GM10248 (cell line): Measurements from ENCODE around the gene OBSCN.

Experiments used
- CTCF ChIA-PET: fragments of 300-600 bp; sonication (Branson Sonifier 250); formaldehyde crosslinking; extraction: SDS; loops from one replicate; lab custom pipeline; 2021; ENCODE audit warnings: antibody characterized with exemption; lab: Yijun Ruan, JAX
- POLR2A ChIA-PET: fragments of 350-650 bp; sonication (Branson Sonifier 250); formaldehyde crosslinking; extraction: SDS; loops from one replicate; lab custom pipeline; 2020; ENCODE audit warnings: antibody characterized with exemption; lab: Yijun Ruan, JAX
- DNase-seq: peaks from one replicate; pipeline ENCODE4 v3.0.0; 2012; ENCODE audit errors: extremely low spot score
- CTCF ChIP-seq: IDR thresholded peaks from 2 replicates; pipeline ENCODE4 v1.5.1; 2012; ENCODE audit warnings: mild to moderate bottlenecking, low read depth; ENCODE audit errors: extremely low read depth, missing control alignments, control extremely low read depth

Gene OBSCN

DNA sequence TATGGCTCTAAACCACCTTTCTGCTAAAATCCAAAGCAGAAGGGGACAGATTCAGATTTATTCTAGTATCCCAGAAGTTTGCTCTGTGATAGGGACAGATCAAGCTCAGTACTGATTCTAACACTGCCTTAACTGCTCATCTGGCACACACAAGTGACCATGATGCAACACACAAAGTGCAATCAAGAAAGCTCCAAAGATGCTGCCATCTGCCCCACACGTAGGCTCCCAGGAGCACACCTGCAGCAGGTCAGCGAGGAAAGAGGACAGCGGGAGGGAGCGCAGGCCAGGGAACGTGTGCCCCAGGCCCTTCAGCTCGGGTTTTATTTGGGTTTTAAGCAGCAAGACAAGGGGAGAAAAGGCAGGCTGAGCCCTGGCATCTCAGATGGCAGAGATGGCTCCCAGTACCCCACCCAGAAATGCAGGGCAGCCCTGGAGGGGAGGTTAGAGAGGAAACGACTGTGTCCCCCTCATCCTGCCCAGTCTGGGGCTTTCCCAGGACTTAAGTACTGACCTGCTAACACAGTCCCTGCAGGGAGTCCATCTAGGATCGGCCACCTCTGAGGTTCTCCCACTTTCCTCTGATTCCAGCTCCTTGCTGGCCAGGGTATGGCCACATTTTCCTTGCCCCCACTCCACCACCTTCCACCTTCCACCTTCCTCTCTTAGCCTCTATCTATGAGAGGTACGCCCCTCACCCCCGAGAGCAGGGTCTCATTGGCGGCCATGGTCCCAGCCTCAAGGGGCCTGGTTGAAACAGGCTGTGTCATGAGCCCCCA is 197.5 kb downstream of the OBSCN start:
- ChIA-PET CTCF (interaction anchor here (1.0 to 1.6 kb wide), 2 partner anchors 95 to 406 kb away, joined by 3 read pairs; no protein-coding TSS in a partner anchor), POLR2A (no interaction called here)
- no peak for DNase-seq
- TF ChIP-seq CTCF, result no peak

DNA sequence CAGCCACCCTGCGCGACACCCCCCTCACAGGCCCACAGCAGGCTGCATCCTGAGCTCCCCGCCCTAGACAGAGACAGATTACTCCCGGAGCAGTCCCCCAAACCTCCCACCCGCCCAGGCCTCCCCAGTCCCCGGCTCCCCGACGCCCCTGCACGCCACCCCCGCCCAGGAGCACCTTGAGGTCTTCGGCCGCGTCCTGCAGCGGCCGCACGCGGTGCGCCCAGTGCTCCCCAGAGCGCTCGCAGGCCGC is 198.1 kb downstream of the OBSCN start:
- POLR2A ChIA-PET, result no interaction called here
- CTCF ChIA-PET, result interaction anchor here (1.6 kb wide), 1 partner anchor 406 kb away, joined by 3 read pairs; no protein-coding TSS in a partner anchor

DNA sequence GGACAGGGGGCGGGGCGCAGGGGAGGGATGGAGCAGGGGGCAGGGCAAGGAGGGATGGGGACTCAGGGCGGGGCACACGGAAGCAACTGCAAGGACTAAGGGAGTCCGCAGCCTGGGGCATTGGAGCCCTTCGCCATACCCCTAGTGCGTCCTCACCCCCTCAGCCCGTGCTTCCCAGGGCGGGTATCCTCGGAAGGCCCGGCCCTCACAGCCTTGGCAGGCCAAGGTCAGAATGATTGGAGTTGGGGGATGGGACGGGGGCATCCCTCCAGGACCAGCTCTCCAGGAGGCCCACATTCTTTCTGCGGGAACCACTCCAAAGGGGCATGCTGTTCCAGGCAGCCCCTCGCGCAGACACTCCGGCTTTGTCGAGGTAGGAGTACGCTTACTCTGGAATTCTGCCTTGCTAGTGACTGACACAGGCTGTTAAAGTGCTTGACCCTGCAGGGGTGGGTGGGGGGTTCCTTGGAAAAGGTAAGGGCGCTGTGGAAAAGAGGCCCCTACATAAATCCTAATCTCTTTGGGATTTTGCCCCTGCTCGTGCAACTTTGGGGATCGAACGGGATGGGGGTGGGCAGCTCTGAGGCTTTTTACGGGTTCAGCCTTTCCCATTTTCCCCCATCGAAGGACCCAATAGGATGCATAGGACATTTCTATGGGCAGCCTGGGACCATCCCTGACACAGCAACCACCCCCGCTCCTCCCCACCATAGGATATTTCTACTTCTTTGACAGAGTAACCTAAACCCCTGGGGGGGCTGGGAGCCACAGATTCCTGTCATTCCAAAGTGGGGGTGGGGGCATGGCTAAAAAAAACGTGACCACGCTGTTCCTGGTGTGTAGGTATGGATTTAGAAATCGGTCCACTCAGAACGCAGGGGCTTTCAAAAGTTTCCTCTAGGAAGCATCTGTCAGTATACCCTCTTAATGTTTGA is 199.5 kb downstream of the OBSCN start:
- no peak for TF ChIP-seq CTCF
- POLR2A ChIA-PET, result interaction anchor here (0.6 to 0.7 kb wide), 7 partner anchors 28 to 1798 kb away, joined by 4 to 13 read pairs (median 7); no protein-coding TSS in a partner anchor
- CTCF ChIA-PET, result interaction anchor here (1.0 to 1.6 kb wide), 2 partner anchors 94 to 408 kb away, joined by 3 read pairs; no protein-coding TSS in a partner anchor
- DNase-seq, result no peak

More for the DNA sequence above, 198.1 kb downstream of the OBSCN start:
- no peak for DNase-seq
- TF ChIP-seq CTCF, result no peak

- ChIA-PET POLR2A (no interaction called here), CTCF (interaction anchor here (1.0 kb wide), 1 partner anchor 93 kb away, joined by 3 read pairs; no protein-coding TSS in a partner anchor)
- no peak for TF ChIP-seq CTCF
- no peak for DNase-seq
Observed at GRCh38 chr1:228408041-228408868, 200.4 kb downstream of the OBSCN start.

- CTCF ChIA-PET, result no interaction called here
- no peak for DNase-seq
- POLR2A ChIA-PET, result no interaction called here
- no peak for TF ChIP-seq CTCF
Observed at GRCh38 chr1:228408869-228409805, 201.3 kb downstream of the OBSCN start.
